ENCODE results near the gene LHX6.

DNA sequence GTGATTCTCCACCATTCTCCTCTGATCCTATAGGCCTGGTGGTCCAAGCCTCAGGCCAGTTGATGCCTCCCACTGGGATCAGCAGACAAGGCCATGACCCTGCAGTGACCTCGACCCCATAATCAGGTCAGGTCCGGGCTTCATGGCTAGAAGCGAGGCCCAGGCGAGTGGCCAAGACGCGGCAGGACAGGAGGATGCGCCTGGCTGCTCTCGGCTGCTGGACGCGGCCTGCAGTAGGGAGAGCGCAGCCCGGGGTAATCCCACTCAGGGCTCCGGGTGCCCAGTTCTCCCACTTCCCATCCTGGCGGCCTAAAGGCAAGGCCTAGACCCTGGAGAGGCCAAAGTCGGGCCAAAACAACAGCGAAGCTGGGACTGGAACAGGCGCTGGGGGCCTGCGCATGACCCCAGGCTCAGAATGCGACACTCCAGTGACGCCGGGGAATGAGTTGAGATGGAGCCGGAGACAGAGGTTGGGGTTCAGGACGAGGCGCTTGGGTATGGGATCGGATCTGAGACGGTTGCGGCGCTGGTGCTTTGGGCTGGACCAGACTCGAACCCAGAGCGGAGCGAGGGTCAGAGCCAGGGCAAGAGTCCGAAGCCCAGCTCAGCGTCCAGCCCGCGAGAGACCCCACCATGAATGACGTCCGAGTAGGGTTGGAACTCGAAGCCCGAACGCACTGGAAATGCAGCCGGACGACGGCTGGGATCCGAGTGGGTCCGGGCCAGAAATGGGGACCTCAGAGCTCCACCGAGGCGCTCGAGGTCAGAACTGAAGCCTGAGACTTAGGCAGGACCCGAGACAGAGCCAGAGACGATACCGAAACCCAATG is 3.2 kb downstream of the LHX6 start:
- TF ChIP-seq SP1 (CRISPR knock-in tag; IDR thresholded peaks at IDR 0.05) (no peak), FOXP1 (CRISPR knock-in tag; IDR thresholded peaks at IDR 0.05) (no peak), CTCF (IDR thresholded peaks at IDR 0.05 in 2 of 3, conservative IDR thresholded peaks at IDR 0.05 in 1 of 3; ENCODE audit: insufficient read depth in 2 of 3, low read depth in 1 of 3, low read length in 3 of 3) (no peak), HMBOX1 (IDR thresholded peaks at IDR 0.05) (no peak), FOS (IDR thresholded peaks at IDR 0.05; ENCODE audit: extremely low read depth, insufficient read length) (no peak)
- TF ChIP-seq, protein P1, sequence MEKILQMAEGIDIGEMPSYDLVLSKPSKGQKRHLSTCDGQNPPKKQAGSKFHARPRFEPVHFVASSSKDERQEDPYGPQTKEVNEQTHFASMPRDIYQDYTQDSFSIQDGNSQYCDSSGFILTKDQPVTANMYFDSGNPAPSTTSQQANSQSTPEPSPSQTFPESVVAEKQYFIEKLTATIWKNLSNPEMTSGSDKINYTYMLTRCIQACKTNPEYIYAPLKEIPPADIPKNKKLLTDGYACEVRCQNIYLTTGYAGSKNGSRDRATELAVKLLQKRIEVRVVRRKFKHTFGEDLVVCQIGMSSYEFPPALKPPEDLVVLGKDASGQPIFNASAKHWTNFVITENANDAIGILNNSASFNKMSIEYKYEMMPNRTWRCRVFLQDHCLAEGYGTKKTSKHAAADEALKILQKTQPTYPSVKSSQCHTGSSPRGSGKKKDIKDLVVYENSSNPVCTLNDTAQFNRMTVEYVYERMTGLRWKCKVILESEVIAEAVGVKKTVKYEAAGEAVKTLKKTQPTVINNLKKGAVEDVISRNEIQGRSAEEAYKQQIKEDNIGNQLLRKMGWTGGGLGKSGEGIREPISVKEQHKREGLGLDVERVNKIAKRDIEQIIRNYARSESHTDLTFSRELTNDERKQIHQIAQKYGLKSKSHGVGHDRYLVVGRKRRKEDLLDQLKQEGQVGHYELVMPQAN (IDR thresholded peaks at IDR 0.05; ENCODE audit: borderline replicate concordance), result no peak
- TF ChIP-seq, protein P2, sequence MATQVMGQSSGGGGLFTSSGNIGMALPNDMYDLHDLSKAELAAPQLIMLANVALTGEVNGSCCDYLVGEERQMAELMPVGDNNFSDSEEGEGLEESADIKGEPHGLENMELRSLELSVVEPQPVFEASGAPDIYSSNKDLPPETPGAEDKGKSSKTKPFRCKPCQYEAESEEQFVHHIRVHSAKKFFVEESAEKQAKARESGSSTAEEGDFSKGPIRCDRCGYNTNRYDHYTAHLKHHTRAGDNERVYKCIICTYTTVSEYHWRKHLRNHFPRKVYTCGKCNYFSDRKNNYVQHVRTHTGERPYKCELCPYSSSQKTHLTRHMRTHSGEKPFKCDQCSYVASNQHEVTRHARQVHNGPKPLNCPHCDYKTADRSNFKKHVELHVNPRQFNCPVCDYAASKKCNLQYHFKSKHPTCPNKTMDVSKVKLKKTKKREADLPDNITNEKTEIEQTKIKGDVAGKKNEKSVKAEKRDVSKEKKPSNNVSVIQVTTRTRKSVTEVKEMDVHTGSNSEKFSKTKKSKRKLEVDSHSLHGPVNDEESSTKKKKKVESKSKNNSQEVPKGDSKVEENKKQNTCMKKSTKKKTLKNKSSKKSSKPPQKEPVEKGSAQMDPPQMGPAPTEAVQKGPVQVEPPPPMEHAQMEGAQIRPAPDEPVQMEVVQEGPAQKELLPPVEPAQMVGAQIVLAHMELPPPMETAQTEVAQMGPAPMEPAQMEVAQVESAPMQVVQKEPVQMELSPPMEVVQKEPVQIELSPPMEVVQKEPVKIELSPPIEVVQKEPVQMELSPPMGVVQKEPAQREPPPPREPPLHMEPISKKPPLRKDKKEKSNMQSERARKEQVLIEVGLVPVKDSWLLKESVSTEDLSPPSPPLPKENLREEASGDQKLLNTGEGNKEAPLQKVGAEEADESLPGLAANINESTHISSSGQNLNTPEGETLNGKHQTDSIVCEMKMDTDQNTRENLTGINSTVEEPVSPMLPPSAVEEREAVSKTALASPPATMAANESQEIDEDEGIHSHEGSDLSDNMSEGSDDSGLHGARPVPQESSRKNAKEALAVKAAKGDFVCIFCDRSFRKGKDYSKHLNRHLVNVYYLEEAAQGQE (IDR thresholded peaks at IDR 0.05; ENCODE audit: borderline replicate concordance), result no peak
- TF ChIP-seq, protein P2 (CRISPR knock-in tag; IDR thresholded peaks at IDR 0.05; ENCODE audit: low read depth), result no peak

Data from K562 (cell line).